Measurements from ENCODE around the gene ZNF385D. TPM values are rescaled to one million over a fixed set of nuclear protein-coding genes. Genes with fewer than 3 reads are reported as not detected.

Gene ZNF385D
- total and polyA plus RNA-seq, 4 donors = 0.08 to 0.50 (median 0.09) TPM

GRCh38 chr3:21564531-21564930 lies 186.5 kb downstream of the ZNF385D start:
- Histone ChIP-seq H3K27me3 (ENCODE audit: control insufficient read depth in 4 of 4, insufficient read depth in 4 of 4, low read length in 3 of 4) (no peaks in the 10 kb centered on the region), H3K9me3 (ENCODE audit: control insufficient read depth in 4 of 4, low read length in 3 of 4) (no peaks in the 10 kb centered on the region), H3K9ac (ENCODE audit: low read depth in 1 of 2, low read length in 2 of 2) (no peak overlapping the region), H3K36me3 (ENCODE audit: control insufficient read depth in 4 of 4, insufficient read depth in 3 of 4, low read depth in 1 of 4, low read length in 3 of 4) (no peaks in the 10 kb centered on the region), H3K4me1 (ENCODE audit: control insufficient read depth in 4 of 4, insufficient read depth in 4 of 4, low read length in 3 of 4) (no peaks in the 10 kb centered on the region), H3K4me3 (ENCODE audit: low read depth in 1 of 3, low read length in 3 of 3) (no peak overlapping the region), H3K27ac (ENCODE audit: low read depth in 1 of 2, low read length in 2 of 2) (no peak overlapping the region)
- no peak for DNase-seq (ENCODE audit: low spot score)
- WGBS = 82% methylated on average over 3 of the region's 3 CpGs
- no peak for TF ChIP-seq REST (IDR thresholded peaks at IDR 0.05)
- no peak for TF ChIP-seq FOXA1 (IDR thresholded peaks at IDR 0.05)
- TF ChIP-seq FOXA2 (IDR thresholded peaks at IDR 0.05) = no peak
- no peak for TF ChIP-seq SP1 (IDR thresholded peaks at IDR 0.05)
- no peak for TF ChIP-seq YY1 (IDR thresholded peaks at IDR 0.05)
- no peak for TF ChIP-seq RXRA (IDR thresholded peaks at IDR 0.05)
- no peak for TF ChIP-seq RAD21 (IDR thresholded peaks at IDR 0.05)
- TF ChIP-seq HNF4G (IDR thresholded peaks at IDR 0.05) = no peak
- TF ChIP-seq NR2F2 (IDR thresholded peaks at IDR 0.05) = no peak
- no peak for TF ChIP-seq JUND (IDR thresholded peaks at IDR 0.05)

GRCh38 chr3:21562243-21562642 lies 188.8 kb downstream of the ZNF385D start:
- no peaks in the 10 kb centered on the region for H3K4me1 ChIP-seq (ENCODE audit: control insufficient read depth in 4 of 4, insufficient read depth in 4 of 4, low read length in 3 of 4)
- H3K9me3 ChIP-seq (ENCODE audit: control insufficient read depth in 4 of 4, low read length in 3 of 4) = no peaks in the 10 kb centered on the region
- DNase-seq (ENCODE audit: low spot score) = no peak
- no peaks in the 10 kb centered on the region for H3K27me3 ChIP-seq (ENCODE audit: control insufficient read depth in 4 of 4, insufficient read depth in 4 of 4, low read length in 3 of 4)
- TF ChIP-seq RXRA (IDR thresholded peaks at IDR 0.05) (no peak), HNF4A (conservative IDR thresholded peaks at IDR 0.05) (no peak), HNF4G (IDR thresholded peaks at IDR 0.05) (no peak), JUND (IDR thresholded peaks at IDR 0.05) (no peak), YY1 (IDR thresholded peaks at IDR 0.05) (no peak), SP1 (IDR thresholded peaks at IDR 0.05) (no peak), CTCF (IDR thresholded peaks at IDR 0.05; ENCODE audit: low read depth, low read length, missing input control) (no peak), REST (IDR thresholded peaks at IDR 0.05) (no peak), FOXA1 (IDR thresholded peaks at IDR 0.05) (no peak), RAD21 (IDR thresholded peaks at IDR 0.05) (no peak), GABPA (IDR thresholded peaks at IDR 0.05 in 1 of 2, conservative IDR thresholded peaks at IDR 0.05 in 1 of 2) (no peak), ZBTB33 (IDR thresholded peaks at IDR 0.05) (no peak), ATF3 (IDR thresholded peaks at IDR 0.05) (no peak), EGR1 (IDR thresholded peaks at IDR 0.05; ENCODE audit: low read depth in 2 of 2) (no peak), NR2F2 (IDR thresholded peaks at IDR 0.05) (no peak), TAF1 (conservative IDR thresholded peaks at IDR 0.05) (no peak), MAX (IDR thresholded peaks at IDR 0.05) (no peak), FOXA2 (IDR thresholded peaks at IDR 0.05) (no peak)
- no peaks in the 10 kb centered on the region for H3K36me3 ChIP-seq (ENCODE audit: control insufficient read depth in 4 of 4, insufficient read depth in 3 of 4, low read depth in 1 of 4, low read length in 3 of 4)
- H3K4me3 ChIP-seq (ENCODE audit: low read depth in 1 of 3, low read length in 3 of 3) = no peak overlapping the region
- H3K9ac ChIP-seq (ENCODE audit: low read depth in 1 of 2, low read length in 2 of 2) = no peak overlapping the region
- H3K27ac ChIP-seq (ENCODE audit: low read depth in 1 of 2, low read length in 2 of 2) = no peak overlapping the region

Data from liver (tissue), 9 donors.